ENCODE data around the gene CDCA4. TPM values are rescaled to one million over a fixed set of nuclear protein-coding genes. Genes with fewer than 3 reads are reported as not detected.

CDCA4 gene
- total RNA-seq, 4 donors from 2014 or later, result 27.7 to 38.6 (median 35.8) TPM

GRCh38 chr14:104971447-104972240 lies 49.2 kb downstream of the CDCA4 start:
- Histone ChIP-seq H3K27ac (peak overlapping the region; percentile 96), H3K4me1 (peaks cover 92% of the 10 kb centered on the region), H3K4me3 (peak overlapping the region; percentile 62), H3K36me3 (no peaks in the 10 kb centered on the region), H3K9me3 (no peaks in the 10 kb centered on the region), H3K27me3 (no peaks in the 10 kb centered on the region)
- 61% methylated on average over 12 of the region's 12 CpGs for WGBS
- TF ChIP-seq POLR2A (IDR thresholded peaks at IDR 0.05) (no peak), EP300 (IDR thresholded peaks at IDR 0.05) (no peak), POLR2AphosphoS5 (IDR thresholded peaks at IDR 0.05) (no peak), CTCF (IDR thresholded peaks at IDR 0.05) (no peak)
- peak in 1 of 2 donors; percentile 78 for DNase-seq (ENCODE audit: low spot score in 2 of 2)

- Histone ChIP-seq H3K27me3 (no peaks in the 10 kb centered on the region), H3K4me1 (peaks cover 92% of the 10 kb centered on the region), H3K9me3 (no peaks in the 10 kb centered on the region), H3K4me3 (peak overlapping the region; percentile 62), H3K36me3 (no peaks in the 10 kb centered on the region), H3K27ac (peak overlapping the region; percentile 96)
- DNase-seq (ENCODE audit: low spot score in 2 of 2), result peak; percentile 93 to 94
- TF ChIP-seq EP300 (IDR thresholded peaks at IDR 0.05), result no peak
- TF ChIP-seq POLR2A (IDR thresholded peaks at IDR 0.05), result peak in 1 of 2 donors; percentile 39
- peak in 2 of 3 donors; percentile 33 to 59 for TF ChIP-seq POLR2AphosphoS5 (IDR thresholded peaks at IDR 0.05)
- WGBS, result 30% methylated on average over 8 of the region's 19 CpGs
Observed at GRCh38 chr14:104970231-104971068, 50.4 kb downstream of the CDCA4 start.

- H3K4me1 ChIP-seq, result peaks cover 89% of the 10 kb centered on the region
Observed at GRCh38 chr14:104969741-104970230, 51.1 kb downstream of the CDCA4 start.

GRCh38 chr14:104968541-104969401 lies 52.1 kb downstream of the CDCA4 start:
- Histone ChIP-seq H3K36me3 (no peaks in the 10 kb centered on the region), H3K4me3 (peak overlapping the region; percentile 62)

More at GRCh38 chr14:104969741-104970230, 51.1 kb downstream of the CDCA4 start:
- Histone ChIP-seq H3K36me3 (no peaks in the 10 kb centered on the region), H3K27ac (peak overlapping the region; percentile 96), H3K4me3 (peak overlapping the region; percentile 62), H3K27me3 (no peaks in the 10 kb centered on the region), H3K9me3 (no peaks in the 10 kb centered on the region)
- WGBS, result 39% methylated on average over 6 of the region's 10 CpGs
- peak in 1 of 2 donors; percentile 72 for DNase-seq (ENCODE audit: low spot score in 2 of 2)
- no peak for TF ChIP-seq EP300 (IDR thresholded peaks at IDR 0.05)
- no peak for TF ChIP-seq CTCF (IDR thresholded peaks at IDR 0.05)
- no peak for TF ChIP-seq POLR2A (IDR thresholded peaks at IDR 0.05)
- TF ChIP-seq POLR2AphosphoS5 (IDR thresholded peaks at IDR 0.05), result no peak

More at GRCh38 chr14:104968541-104969401, 52.1 kb downstream of the CDCA4 start:
- H3K4me1 ChIP-seq, result peaks cover 79% of the 10 kb centered on the region
- peak overlapping the region; percentile 96 for H3K27ac ChIP-seq
- WGBS, result 18% methylated on average over 12 of the region's 21 CpGs
- H3K9me3 ChIP-seq, result no peaks in the 10 kb centered on the region
- TF ChIP-seq CTCF (IDR thresholded peaks at IDR 0.05) (peak in 1 of 2 donors; percentile 23), POLR2A (IDR thresholded peaks at IDR 0.05) (peak in 1 of 2 donors; percentile 22), POLR2AphosphoS5 (IDR thresholded peaks at IDR 0.05) (peak in 1 of 3 donors; percentile 3), EP300 (IDR thresholded peaks at IDR 0.05) (no peak)
- no peaks in the 10 kb centered on the region for H3K27me3 ChIP-seq
- peak; percentile 88 to 90 for DNase-seq (ENCODE audit: low spot score in 2 of 2)
